Breast epithelium (tissue), 3 donors: ENCODE measurements around the gene MEF2D.

Experiments
- POLR2AphosphoS5 ChIP-seq, 3 donors: sonication (generic); formaldehyde crosslinking; IDR thresholded peaks; one replicate each; pipeline ENCODE4 v1.6.1; 2017; ENCODE audit warnings: antibody characterized with exemption in 3 of 3
- TF ChIP-seq, protein P1 (sequence below), 3 donors: fragments of 450-650 bp; IDR thresholded peaks; one replicate each; pipeline ENCODE4 v1.5.1; 2016 to 2017; ENCODE audit warnings: antibody characterized with exemption in 3 of 3, mild to moderate bottlenecking in 3 of 3, moderate library complexity in 3 of 3

DNA sequence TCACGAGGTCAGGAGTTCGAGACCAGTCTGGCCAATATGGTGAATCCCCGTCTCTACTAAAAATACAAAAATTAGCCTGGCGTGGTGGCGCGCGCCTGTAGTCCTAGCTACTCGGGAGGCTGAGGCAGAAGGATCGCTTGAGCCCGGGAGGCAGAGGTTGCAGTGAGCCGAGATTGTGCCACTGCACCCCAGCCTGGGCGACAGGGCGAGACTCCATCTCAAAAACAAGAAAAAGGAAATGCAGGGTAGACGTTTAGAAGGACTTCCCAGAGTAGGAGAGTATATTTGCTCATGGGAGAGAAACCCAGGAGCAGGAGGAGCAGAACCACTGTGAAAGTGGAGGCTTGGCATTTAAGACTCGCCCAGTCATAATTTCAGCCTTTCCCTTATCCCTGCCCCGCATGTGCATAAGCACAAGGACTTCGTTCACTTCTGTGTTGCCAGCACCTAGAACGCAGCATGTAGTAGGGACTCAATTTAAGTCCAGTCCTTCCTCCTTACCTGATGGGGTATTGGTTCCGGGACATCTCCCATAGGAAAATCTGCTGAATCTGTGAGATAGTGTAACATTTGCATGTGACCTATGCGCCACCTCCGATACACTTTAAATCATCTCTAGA is 5.2 kb upstream of the MEF2D start:
- TF ChIP-seq, protein P1, sequence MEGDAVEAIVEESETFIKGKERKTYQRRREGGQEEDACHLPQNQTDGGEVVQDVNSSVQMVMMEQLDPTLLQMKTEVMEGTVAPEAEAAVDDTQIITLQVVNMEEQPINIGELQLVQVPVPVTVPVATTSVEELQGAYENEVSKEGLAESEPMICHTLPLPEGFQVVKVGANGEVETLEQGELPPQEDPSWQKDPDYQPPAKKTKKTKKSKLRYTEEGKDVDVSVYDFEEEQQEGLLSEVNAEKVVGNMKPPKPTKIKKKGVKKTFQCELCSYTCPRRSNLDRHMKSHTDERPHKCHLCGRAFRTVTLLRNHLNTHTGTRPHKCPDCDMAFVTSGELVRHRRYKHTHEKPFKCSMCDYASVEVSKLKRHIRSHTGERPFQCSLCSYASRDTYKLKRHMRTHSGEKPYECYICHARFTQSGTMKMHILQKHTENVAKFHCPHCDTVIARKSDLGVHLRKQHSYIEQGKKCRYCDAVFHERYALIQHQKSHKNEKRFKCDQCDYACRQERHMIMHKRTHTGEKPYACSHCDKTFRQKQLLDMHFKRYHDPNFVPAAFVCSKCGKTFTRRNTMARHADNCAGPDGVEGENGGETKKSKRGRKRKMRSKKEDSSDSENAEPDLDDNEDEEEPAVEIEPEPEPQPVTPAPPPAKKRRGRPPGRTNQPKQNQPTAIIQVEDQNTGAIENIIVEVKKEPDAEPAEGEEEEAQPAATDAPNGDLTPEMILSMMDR (IDR thresholded peaks at IDR 0.05) = no peak
- TF ChIP-seq POLR2AphosphoS5 (IDR thresholded peaks at IDR 0.05) = no peak
